Measurements from ENCODE around the gene PRUNE2. TPM values are rescaled to one million over a fixed set of nuclear protein-coding genes. Genes with fewer than 3 reads are reported as not detected.

PRUNE2 gene
- total and polyA plus RNA-seq, 2 of the 8 experiments (the other 6 are each of a cell fraction or from before 2014, with no cell fraction given): 5.5 to 13.3 TPM

- CTCF ChIA-PET (ENCODE audit: partially characterized antibody): interaction anchor here (0.6 to 1.1 kb wide), 4 partner anchors 10 to 338 kb away, joined by 3 to 4 read pairs (median 3); no protein-coding TSS in a partner anchor
Measured at GRCh38 chr9:76618762-76619161, 287.2 kb downstream of the PRUNE2 start.

More at GRCh38 chr9:76618762-76619161, 287.2 kb downstream of the PRUNE2 start:
- no peak overlapping the region for H4K8ac ChIP-seq (ENCODE audit: extremely low read depth, insufficient read depth, low read length)
- no peaks in the 10 kb centered on the region for H3K36me3 ChIP-seq (ENCODE audit: control insufficient read depth in 2 of 4, insufficient read depth in 4 of 4, low read length in 3 of 4)
- H3K9me3 ChIP-seq (ENCODE audit: insufficient read depth in 2 of 2, low read depth in 1 of 2, low read length in 1 of 2): no peaks in the 10 kb centered on the region
- no peak overlapping the region for H3K23ac ChIP-seq (ENCODE audit: insufficient read length)
- WGBS, 2 experiments (ENCODE audit: extremely low coverage in 1 of 2, insufficient coverage in 1 of 2, insufficient read length in 1 of 2, insufficient replicate concordance in 2 of 2, low coverage in 1 of 2, low lambda C conversion rate in 2 of 2, missing lambda C conversion rate in 1 of 2): 83% methylated on average over 4 of the region's 4 CpGs; no CpG with 5 or more reads in 1 of the 2 experiments
- H3K79me2 ChIP-seq (ENCODE audit: control insufficient read depth in 1 of 2, insufficient read depth in 2 of 2, low read length in 2 of 2): no peaks in the 10 kb centered on the region
- H2BK12ac ChIP-seq (ENCODE audit: low read depth, low read length): no peak overlapping the region
- no peaks in the 10 kb centered on the region for H3K4me1 ChIP-seq (replicated peaks in 1 of 4; ENCODE audit: control insufficient read depth in 3 of 4, insufficient read depth in 4 of 4, low read length in 3 of 4)
- H3K14ac ChIP-seq (ENCODE audit: insufficient read length): no peak overlapping the region
- TF ChIP-seq SIRT6 (IDR thresholded peaks at IDR 0.05; ENCODE audit: low read length) (no peak), TAF1 (IDR thresholded peaks at IDR 0.05; ENCODE audit: low read depth, low read length) (no peak), MAX (IDR thresholded peaks at IDR 0.05) (no peak), CTBP2 (IDR thresholded peaks at IDR 0.05; ENCODE audit: borderline replicate concordance, insufficient read depth, insufficient read length, low read length) (no peak), TCF12 (IDR thresholded peaks at IDR 0.05; ENCODE audit: low read depth, low read length) (no peak), MAFK (IDR thresholded peaks at IDR 0.05; ENCODE audit: low read depth, low read length) (no peak), RNF2 (IDR thresholded peaks at IDR 0.05; ENCODE audit: borderline replicate concordance, low read depth, low read length, missing control alignments, poor library complexity, severe bottlenecking) (no peak), SIN3A (conservative IDR thresholded peaks at IDR 0.05 in 1 of 2, IDR thresholded peaks at IDR 0.05 in 1 of 2; ENCODE audit: low read depth in 1 of 2, low read length in 2 of 2) (no peak), CBX8 (IDR thresholded peaks at IDR 0.05; ENCODE audit: borderline replicate concordance, low read depth, low read length) (no peak), GABPA (IDR thresholded peaks at IDR 0.05; ENCODE audit: borderline replicate concordance, insufficient read depth, low read length) (no peak)
- no peak overlapping the region for H3K27ac ChIP-seq (ENCODE audit: low read depth, low read length)
- H3K23me2 ChIP-seq (ENCODE audit: low read depth, low read length): no peaks in the 10 kb centered on the region
- no peak overlapping the region for H3K9ac ChIP-seq (replicated peaks in 1 of 4; ENCODE audit: extremely low read depth in 1 of 4, low read depth in 3 of 4, low read length in 3 of 4)
- no peak overlapping the region for H3K4ac ChIP-seq (replicated peaks; ENCODE audit: insufficient read length, low read depth, low read length)
- no peak overlapping the region for H2AK5ac ChIP-seq (ENCODE audit: low read depth, low read length)
- no peak overlapping the region for H4K5ac ChIP-seq (ENCODE audit: insufficient read length, low read depth, low read length)
- H3K56ac ChIP-seq (replicated peaks; ENCODE audit: insufficient read length, low read depth, low read length): no peak overlapping the region
- no peak overlapping the region for H2BK15ac ChIP-seq (ENCODE audit: low read length)
- FAIRE-seq: no peak
- POLR2A ChIA-PET (ENCODE audit: partially characterized antibody): no interaction called here
- no peak overlapping the region for H3K18ac ChIP-seq (ENCODE audit: extremely low read depth, low read length)
- H4K20me1 ChIP-seq (replicated peaks in 1 of 2; ENCODE audit: control insufficient read depth in 1 of 2, insufficient read depth in 2 of 2, low read length in 2 of 2): no peaks in the 10 kb centered on the region
- no peak overlapping the region for H3K4me2 ChIP-seq (ENCODE audit: insufficient read depth in 1 of 2, low read depth in 2 of 2, low read length in 2 of 2)
- H2AFZ ChIP-seq (ENCODE audit: low read length): no peak overlapping the region
- H3K4me3 ChIP-seq (ENCODE audit: extremely low read depth in 1 of 4, insufficient read depth in 2 of 4, low read depth in 3 of 4, low read length in 4 of 4): no peak overlapping the region
- H3K79me1 ChIP-seq (ENCODE audit: low read depth, low read length): no peaks in the 10 kb centered on the region
- H2BK20ac ChIP-seq (ENCODE audit: low read length): no peak overlapping the region
- no peaks in the 10 kb centered on the region for H3K27me3 ChIP-seq (replicated peaks in 1 of 4; ENCODE audit: control insufficient read depth in 3 of 4, extremely low read depth in 1 of 4, insufficient read depth in 3 of 4, low read length in 3 of 4)
- H2BK5ac ChIP-seq (ENCODE audit: low read depth, low read length): no peak overlapping the region
- no peak overlapping the region for H2BK120ac ChIP-seq (replicated peaks; ENCODE audit: low read depth, low read length)
- H4K91ac ChIP-seq (replicated peaks; ENCODE audit: insufficient read length, low read length): no peak overlapping the region
- no peak for DNase-seq (ENCODE audit: low read depth in 1 of 2, low spot score in 2 of 2)

Measured in H1 (cell line).